ENCODE data around the gene PBX3. TPM values are rescaled to one million over a fixed set of nuclear protein-coding genes. Genes with fewer than 3 reads are reported as not detected.

The PBX3 gene
- total RNA-seq, 4 donors from 2014 or later: 7.7 to 83.3 (median 12.1) TPM

GRCh38 chr9:125979383-125979782, 232.2 kb downstream of the PBX3 start:
- Histone ChIP-seq H3K9me3 (peaks cover 0 to 6% (median 2%) of the 10 kb centered on the region in 4 donors), H3K4me1 (no peaks in the 10 kb centered on the region), H3K27ac (no peak overlapping the region), H3K27me3 (no peaks in the 10 kb centered on the region), H3K36me3 (no peaks in the 10 kb centered on the region), H3K4me3 (no peak overlapping the region)
- DNase-seq: no peak
- no peak for TF ChIP-seq CTCF (IDR thresholded peaks at IDR 0.05)

GRCh38 chr9:125982798-125983406, 235.7 kb downstream of the PBX3 start:
- no peak for TF ChIP-seq CTCF (IDR thresholded peaks at IDR 0.05)
- TF ChIP-seq POLR2A (IDR thresholded peaks at IDR 0.05): no peak
- H3K27ac ChIP-seq: no peak overlapping the region

GRCh38 chr9:125983681-125984080, 236.5 kb downstream of the PBX3 start:
- no peaks in the 10 kb centered on the region for H3K36me3 ChIP-seq
- peak in 1 of 3 donors; percentile 9 for DNase-seq
- no peak overlapping the region for H3K4me3 ChIP-seq
- H3K4me1 ChIP-seq: no peaks in the 10 kb centered on the region
- no peak overlapping the region for H3K27ac ChIP-seq
- no peak for TF ChIP-seq POLR2A (IDR thresholded peaks at IDR 0.05)
- no peak for TF ChIP-seq CTCF (IDR thresholded peaks at IDR 0.05)
- peaks cover 0 to 6% (median 2%) of the 10 kb centered on the region in 4 donors for H3K9me3 ChIP-seq
- no peaks in the 10 kb centered on the region for H3K27me3 ChIP-seq

More at GRCh38 chr9:125982798-125983406, 235.7 kb downstream of the PBX3 start:
- Histone ChIP-seq H3K4me3 (no peak overlapping the region), H3K4me1 (no peaks in the 10 kb centered on the region), H3K27me3 (no peaks in the 10 kb centered on the region), H3K36me3 (no peaks in the 10 kb centered on the region), H3K9me3 (peaks cover 0 to 6% (median 2%) of the 10 kb centered on the region in 4 donors)
- DNase-seq: peak in 1 of 3 donors; percentile 35

- Histone ChIP-seq H3K9me3 (peaks cover 0 to 4% (median 2%) of the 10 kb centered on the region in 4 donors), H3K4me3 (no peak overlapping the region), H3K27me3 (no peaks in the 10 kb centered on the region), H3K36me3 (no peaks in the 10 kb centered on the region), H3K4me1 (no peaks in the 10 kb centered on the region), H3K27ac (no peak overlapping the region)
- peak in 1 of 3 donors; percentile 27 for DNase-seq
- no peak for TF ChIP-seq CTCF (IDR thresholded peaks at IDR 0.05)
- TF ChIP-seq POLR2A (IDR thresholded peaks at IDR 0.05): no peak
These were observed 237.3 kb downstream of the PBX3 start for GRCh38 chr9:125984461-125984860.

GRCh38 chr9:125985142-125985997, 238.2 kb downstream of the PBX3 start:
- no peaks in the 10 kb centered on the region for H3K36me3 ChIP-seq
- H3K4me1 ChIP-seq: no peaks in the 10 kb centered on the region
- no peak for TF ChIP-seq POLR2A (IDR thresholded peaks at IDR 0.05)

More at GRCh38 chr9:125985142-125985997, 238.2 kb downstream of the PBX3 start:
- Histone ChIP-seq H3K9me3 (peaks cover 0 to under 1% (median 0%) of the 10 kb centered on the region in 4 donors), H3K27ac (no peak overlapping the region), H3K4me3 (no peak overlapping the region), H3K27me3 (no peaks in the 10 kb centered on the region)
- DNase-seq: no peak
